ENCODE data around the gene EIF5A.

The EIF5A gene

GRCh38 chr17:7357381-7357780 is 50.0 kb downstream of the EIF5A start:
- DNase-seq: no peak

DNA sequence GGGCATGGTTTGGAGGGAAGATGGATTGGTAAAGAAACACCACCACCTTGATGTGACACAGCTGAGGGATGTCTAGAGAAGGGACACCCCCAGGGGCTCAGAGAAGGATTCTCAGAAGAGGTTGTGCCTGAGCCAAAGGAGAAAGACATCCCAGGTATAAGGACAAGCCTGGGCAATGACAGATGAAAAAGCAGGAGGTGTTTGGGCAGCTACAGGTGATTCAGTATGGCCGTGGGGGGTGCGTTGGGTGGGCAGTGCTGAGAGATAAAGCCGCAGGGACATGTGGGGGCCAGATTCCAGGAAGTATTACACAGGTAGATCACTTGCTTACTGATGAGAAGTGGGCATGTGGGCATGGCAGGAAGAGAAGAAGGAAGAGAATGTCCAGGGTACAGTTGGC is 54.5 kb downstream of the EIF5A start:
- no peak for DNase-seq
